ENCODE measurements around the gene MTCL3.

MTCL3 gene

GRCh38 chr6:127519469-127519785 is 292 bp upstream of the MTCL3 start:
- H3K36me3 ChIP-seq (replicated peaks in 1 of 2; ENCODE audit: control insufficient read depth in 1 of 2, insufficient read depth in 2 of 2, low read length in 2 of 2): no peaks in the 10 kb centered on the region
- no peaks in the 10 kb centered on the region for H3K9me3 ChIP-seq (ENCODE audit: low read length)
- POLR2A ChIA-PET: no interaction called here
- DNase-seq (ENCODE audit: low spot score) (no peak), FAIRE-seq (no peak), ATAC-seq (no peak)
- H3K27ac ChIP-seq (ENCODE audit: extremely low read length, insufficient read depth, low read length): no peak overlapping the region
- peaks cover 5% of the 10 kb centered on the region for H4K20me1 ChIP-seq (ENCODE audit: insufficient read depth, low read length)
- BruUV-seq (replicated peaks): no TSS peak
- H2AFZ ChIP-seq (ENCODE audit: low read length): no peak overlapping the region
- CTCF ChIA-PET (ENCODE audit: low intra/inter-chr PET ratio, low total read pairs): no interaction called here
- TF ChIP-seq RORA (CRISPR knock-in tag; IDR thresholded peaks at IDR 0.05) (no peak), SMARCC2 (IDR thresholded peaks at IDR 0.05) (no peak), ZNF790 (CRISPR knock-in tag; IDR thresholded peaks at IDR 0.05; ENCODE audit: borderline replicate concordance) (no peak), SP4 (CRISPR knock-in tag; IDR thresholded peaks at IDR 0.05) (no peak), PHB2 (IDR thresholded peaks at IDR 0.05; ENCODE audit: partially characterized antibody) (no peak), MLLT10 (CRISPR knock-in tag; IDR thresholded peaks at IDR 0.05) (no peak), RXRA (CRISPR knock-in tag; IDR thresholded peaks at IDR 0.05) (no peak), DR1 (CRISPR knock-in tag; IDR thresholded peaks at IDR 0.05) (no peak), ZNF569 (CRISPR knock-in tag; IDR thresholded peaks at IDR 0.05; ENCODE audit: borderline replicate concordance) (no peak)
- no peak overlapping the region for H3K4me2 ChIP-seq (ENCODE audit: low read depth, low read length)
- peaks cover 4 to 35% of the 10 kb centered on the region in 2 experiments; a peak in 3 of 5 replicates for H3K27me3 ChIP-seq (ENCODE audit: control insufficient read depth in 1 of 2, insufficient read depth in 2 of 2, low read length in 2 of 2)
- H3K9ac ChIP-seq (ENCODE audit: insufficient read depth, low read depth, low read length): no peak overlapping the region
- peaks cover 5% of the 10 kb centered on the region for H3K4me1 ChIP-seq (ENCODE audit: insufficient read depth, low read length)
- H3K4me3 ChIP-seq (replicated peaks in 1 of 3; ENCODE audit: insufficient read depth in 1 of 3, low read depth in 2 of 3, low read length in 3 of 3): no peak overlapping the region
- in situ Hi-C loops (cut with HindIII; ENCODE audit: extremely low pct_ligation_motif_present, low pct_unique_long_range_greater_than_20kb) (no loop called here), intact Hi-C loops (cut with micrococcal nuclease; ENCODE audit: unreplicated experiment) (no loop called here)
- WGBS (ENCODE audit: low lambda C conversion rate): 16% methylated on average over 10 of the region's 10 CpGs
- no peaks in the 10 kb centered on the region for H3K79me2 ChIP-seq (ENCODE audit: insufficient read depth, low read length)

GRCh38 chr6:127518191-127518709 is 885 bp downstream of the MTCL3 start:
- H3K27me3 ChIP-seq (ENCODE audit: control insufficient read depth in 1 of 2, insufficient read depth in 2 of 2, low read length in 2 of 2): peaks cover 4 to 38% of the 10 kb centered on the region in 2 experiments; a peak in 3 of 5 replicates
- no peak overlapping the region for H3K9ac ChIP-seq (ENCODE audit: insufficient read depth, low read depth, low read length)
- BruUV-seq (replicated peaks): no TSS peak
- no peak for ATAC-seq
- WGBS (ENCODE audit: low lambda C conversion rate): 39% methylated on average over 10 of the region's 10 CpGs
- intact Hi-C loops (cut with micrococcal nuclease; ENCODE audit: unreplicated experiment) (no loop called here), in situ Hi-C loops (cut with HindIII; ENCODE audit: extremely low pct_ligation_motif_present, low pct_unique_long_range_greater_than_20kb) (no loop called here)
- no peak for DNase-seq (ENCODE audit: low spot score)
- ChIA-PET CTCF (ENCODE audit: low intra/inter-chr PET ratio, low total read pairs) (no interaction called here), POLR2A (no interaction called here)
- H3K36me3 ChIP-seq (replicated peaks in 1 of 2; ENCODE audit: control insufficient read depth in 1 of 2, insufficient read depth in 2 of 2, low read length in 2 of 2): no peaks in the 10 kb centered on the region
- no peak overlapping the region for H3K4me3 ChIP-seq (replicated peaks in 1 of 3; ENCODE audit: insufficient read depth in 1 of 3, low read depth in 2 of 3, low read length in 3 of 3)
- no peak for FAIRE-seq
- no peak overlapping the region for H3K4me2 ChIP-seq (ENCODE audit: low read depth, low read length)
- TF ChIP-seq RAD51 (IDR thresholded peaks at IDR 0.05; ENCODE audit: borderline replicate concordance) (0 out of 2 replicates have a peak, but pooled peaks have one; percentile 25), TFDP2 (CRISPR knock-in tag; IDR thresholded peaks at IDR 0.05) (no peak), USF2 (IDR thresholded peaks at IDR 0.05; ENCODE audit: low read depth, low read length) (0 out of 2 replicates have a peak, but pooled peaks have one; percentile 7), USF2 (CRISPR knock-in tag; IDR thresholded peaks at IDR 0.05; ENCODE audit: borderline replicate concordance) (no peak)
- H3K4me1 ChIP-seq (ENCODE audit: insufficient read depth, low read length): peaks cover 5% of the 10 kb centered on the region
- no peaks in the 10 kb centered on the region for H3K9me3 ChIP-seq (ENCODE audit: low read length)
- H3K27ac ChIP-seq (ENCODE audit: extremely low read length, insufficient read depth, low read length): no peak overlapping the region
- H2AFZ ChIP-seq (ENCODE audit: low read length): no peak overlapping the region
- peaks cover 5% of the 10 kb centered on the region for H4K20me1 ChIP-seq (ENCODE audit: insufficient read depth, low read length)
- H3K79me2 ChIP-seq (ENCODE audit: insufficient read depth, low read length): no peaks in the 10 kb centered on the region

All from HepG2 (cell line).